ENCODE results near the gene APOA4.

The APOA4 gene

GRCh38 chr11:116823031-116823843 is at the start of gene APOA4:
Gene APOA4, minus strand, starts transcription at chr11:116823304. Its CDS starts 113 bp downstream, at chr11:116823191.
- no peak for DNase-seq

- DNase-seq = no peak
These were observed 48.1 kb upstream of the APOA4 start for GRCh38 chr11:116871248-116871647.

GRCh38 chr11:116870054-116870453 is 47.0 kb upstream of the APOA4 start:
- no peak for DNase-seq

- DNase-seq = no peak
These were observed 46.5 kb upstream of the APOA4 start for GRCh38 chr11:116869610-116870009.

GRCh38 chr11:116868066-116868465 is 45.0 kb upstream of the APOA4 start:
- DNase-seq = no peak

GRCh38 chr11:116867619-116868018 is 44.5 kb upstream of the APOA4 start:
- no peak for DNase-seq

- no peak for DNase-seq
These were observed 43.8 kb upstream of the APOA4 start for GRCh38 chr11:116866804-116867455.

- DNase-seq = no peak
These were observed 42.6 kb upstream of the APOA4 start for GRCh38 chr11:116865696-116866095.

- DNase-seq = no peak
These were observed 41.4 kb upstream of the APOA4 start for GRCh38 chr11:116864531-116864930.

- no peak for DNase-seq
These were observed 39.8 kb upstream of the APOA4 start for GRCh38 chr11:116862951-116863350.

- DNase-seq = no peak
These were observed 39.1 kb upstream of the APOA4 start for GRCh38 chr11:116862185-116862584.

GRCh38 chr11:116861539-116861938 is 38.4 kb upstream of the APOA4 start:
- no peak for DNase-seq

GRCh38 chr11:116860303-116860702 is 37.2 kb upstream of the APOA4 start:
- DNase-seq = no peak

- DNase-seq = no peak
These were observed 36.1 kb upstream of the APOA4 start for GRCh38 chr11:116859175-116859574.

GRCh38 chr11:116857936-116858335 is 34.8 kb upstream of the APOA4 start:
- DNase-seq = no peak

- no peak for DNase-seq
These were observed 34.2 kb upstream of the APOA4 start for GRCh38 chr11:116857316-116857715.

GRCh38 chr11:116856423-116856822 is 33.3 kb upstream of the APOA4 start:
- DNase-seq = no peak

- DNase-seq = no peak
These were observed 32.3 kb upstream of the APOA4 start for GRCh38 chr11:116855413-116855812.

GRCh38 chr11:116853461-116854073 is 30.5 kb upstream of the APOA4 start:
- DNase-seq = no peak

GRCh38 chr11:116852261-116853031 is 29.3 kb upstream of the APOA4 start:
- DNase-seq = no peak

GRCh38 chr11:116851626-116852025 is 28.5 kb upstream of the APOA4 start:
- no peak for DNase-seq

GRCh38 chr11:116849486-116849885 is 26.4 kb upstream of the APOA4 start:
- no peak for DNase-seq

- no peak for DNase-seq
These were observed 26.0 kb upstream of the APOA4 start for GRCh38 chr11:116849060-116849459.
